Central memory CD8-positive, alpha-beta T cell (primary cell): Measurements from ENCODE around the gene LIG1.

ENCODE experiments used
- ATAC-seq: fragments of 150-1000 bp; cut with Tn5 transposase; replicated peaks from 2 replicates; pipeline ENCODE4 v1.10.0; 2022; ENCODE audit warnings: mild to moderate bottlenecking, moderate FRiP score, moderate number of reproducible peaks; ENCODE audit not compliant: poor library complexity, severe bottlenecking; ENCODE audit errors: extremely low read depth
- DNase-seq, 2 donors: peaks; one replicate each; pipeline ENCODE4 v3.0.0; 2021; ENCODE audit warnings: low spot score in 2 of 2
- H3K27ac Mint-ChIP-seq: one replicate; pipeline ENCODE4 v1.8.0; 2022; ENCODE audit warnings: low read depth, mild to moderate bottlenecking, moderate library complexity, mixed read lengths
- H3K27me3 Mint-ChIP-seq: one replicate; pipeline ENCODE4 v1.8.0; 2022; ENCODE audit warnings: mixed read lengths
- H3K36me3 Mint-ChIP-seq: one replicate; pipeline ENCODE4 v1.8.0; 2022; ENCODE audit warnings: mild to moderate bottlenecking, moderate library complexity, mixed read lengths; ENCODE audit not compliant: insufficient read depth
- H3K4me1 Mint-ChIP-seq: one replicate; pipeline ENCODE4 v1.8.0; 2022; ENCODE audit warnings: mixed read lengths
- H3K4me3 Mint-ChIP-seq: one replicate; pipeline ENCODE4 v1.8.0; 2022; ENCODE audit warnings: mild to moderate bottlenecking, moderate library complexity, mixed read lengths
- H3K9me3 Mint-ChIP-seq: one replicate; pipeline ENCODE4 v1.8.0; 2022; ENCODE audit warnings: mixed read lengths

Gene LIG1

DNA sequence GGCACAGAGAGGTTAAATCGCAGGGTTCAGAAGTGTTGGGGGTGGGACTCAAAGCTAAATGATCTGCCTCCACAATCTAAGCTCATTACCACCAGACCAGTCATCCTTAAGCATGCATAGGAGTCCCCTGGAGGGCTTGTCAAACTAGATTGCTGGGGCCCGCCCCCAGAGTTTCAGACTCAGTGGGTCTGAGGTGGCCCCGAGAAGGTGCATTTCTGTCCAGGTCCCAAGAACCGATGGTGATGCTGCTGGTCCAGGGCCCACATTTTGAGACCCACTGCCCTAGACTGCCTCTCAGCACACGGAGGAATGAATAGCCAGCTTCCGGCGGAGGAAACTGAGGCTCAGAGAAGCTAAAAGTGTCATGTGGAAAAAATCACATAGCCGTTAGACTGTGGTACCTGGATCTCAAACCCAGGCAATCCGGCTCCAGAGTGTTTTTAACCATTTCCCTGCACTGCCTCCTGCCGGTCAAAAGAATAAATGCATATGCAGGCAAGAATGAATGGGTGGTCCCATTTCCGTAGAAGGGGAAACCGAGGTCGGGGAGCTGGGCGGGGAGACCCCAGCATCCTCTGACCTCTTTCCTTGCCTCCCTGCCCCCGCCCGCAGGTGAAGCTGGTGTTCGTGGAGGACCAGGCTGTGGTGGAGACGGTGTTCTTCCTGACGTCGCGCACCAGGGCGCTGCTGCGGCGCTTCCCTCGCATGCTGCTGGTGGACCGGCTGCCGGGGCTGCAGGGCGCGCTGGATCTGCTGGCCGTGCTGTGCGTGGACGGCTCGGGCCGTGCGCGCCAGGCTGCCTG lies 24.1 kb upstream of the LIG1 start:
- H3K27me3 Mint-ChIP-seq = no peaks in the 10 kb centered on the region
- H3K27ac Mint-ChIP-seq = no peak overlapping the region
- no peak overlapping the region for H3K4me3 Mint-ChIP-seq
- no peaks in the 10 kb centered on the region for H3K4me1 Mint-ChIP-seq
- peaks cover 6% of the 10 kb centered on the region for H3K36me3 Mint-ChIP-seq
- no peak for DNase-seq
- no peaks in the 10 kb centered on the region for H3K9me3 Mint-ChIP-seq
- ATAC-seq = no peak

DNA sequence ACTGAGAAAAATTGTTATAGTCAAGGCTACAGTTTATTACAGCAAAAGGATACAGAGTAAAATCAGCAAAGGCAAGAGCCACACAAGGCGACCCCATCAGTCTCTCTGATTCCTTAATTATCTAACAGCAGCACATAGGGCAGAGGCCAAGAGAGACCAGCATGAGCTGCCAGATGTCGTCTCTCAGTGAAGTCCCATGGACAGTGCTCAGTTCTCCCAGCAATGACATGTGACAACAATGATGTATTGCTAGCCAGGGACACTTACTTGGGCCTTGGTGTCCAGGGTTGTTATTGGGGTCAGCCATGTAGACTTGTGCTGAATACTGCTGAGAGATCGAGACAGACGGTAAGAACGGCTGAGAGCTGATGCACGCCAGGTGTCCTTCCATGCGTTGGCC lies 22.6 kb upstream of the LIG1 start:
- Mint-ChIP-seq H3K4me3 (no peak overlapping the region), H3K9me3 (no peaks in the 10 kb centered on the region), H3K27me3 (no peaks in the 10 kb centered on the region), H3K4me1 (no peaks in the 10 kb centered on the region), H3K36me3 (peaks cover 7% of the 10 kb centered on the region), H3K27ac (no peak overlapping the region)
- DNase-seq (no peak), ATAC-seq (no peak)

DNA sequence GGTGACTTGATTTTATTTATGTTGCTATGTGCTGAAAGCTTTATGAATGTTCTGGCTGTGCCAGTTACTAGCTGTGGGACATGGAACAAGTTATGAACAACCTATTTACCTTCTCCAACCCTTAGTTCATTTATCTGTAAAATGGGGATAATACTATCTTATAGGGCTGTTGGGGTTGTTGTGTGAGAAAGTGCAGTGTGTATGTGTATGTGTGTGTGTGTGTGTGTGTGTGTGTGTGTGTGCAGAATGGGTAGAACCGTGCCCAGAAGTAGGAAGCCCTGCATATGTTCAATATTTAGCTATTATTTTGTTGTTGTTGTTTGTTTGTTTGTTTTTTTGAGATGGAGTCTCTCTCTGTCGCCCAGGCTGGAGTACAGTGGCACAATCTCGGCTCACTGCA lies 20.7 kb upstream of the LIG1 start:
- Mint-ChIP-seq H3K9me3 (no peaks in the 10 kb centered on the region), H3K36me3 (peaks cover 7% of the 10 kb centered on the region), H3K27me3 (no peaks in the 10 kb centered on the region), H3K27ac (no peak overlapping the region), H3K4me1 (no peaks in the 10 kb centered on the region), H3K4me3 (no peak overlapping the region)
- ATAC-seq (no peak), DNase-seq (no peak)

DNA sequence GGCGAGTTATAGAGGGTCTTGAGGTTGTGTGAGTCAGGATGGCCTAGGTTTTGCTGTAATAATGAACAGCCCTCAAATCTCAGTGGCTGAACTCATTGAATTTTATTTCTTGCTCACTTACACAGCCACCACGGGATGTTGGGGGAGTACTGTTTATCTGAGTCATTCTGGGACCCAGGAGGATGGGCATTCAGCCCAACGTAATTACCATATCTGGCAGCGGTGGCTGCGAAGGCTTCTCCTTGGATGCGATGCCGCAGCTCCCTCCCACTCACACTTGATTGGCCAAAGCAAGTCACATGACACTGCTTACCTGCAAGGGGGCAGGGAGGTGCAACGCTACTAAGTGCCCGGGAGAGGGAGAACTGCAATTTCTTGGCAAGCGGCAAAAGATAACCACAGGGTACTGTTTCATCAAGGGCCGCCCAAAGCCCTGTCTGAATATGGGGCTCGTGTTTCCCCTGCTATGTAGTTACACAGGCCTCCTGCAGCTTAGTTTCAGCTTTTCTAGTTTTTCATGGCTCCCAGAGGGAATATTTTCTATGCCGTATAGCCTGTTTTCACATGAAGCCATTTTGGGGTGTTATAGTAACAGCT lies 20.2 kb upstream of the LIG1 start:
- H3K4me3 Mint-ChIP-seq = no peak overlapping the region
- peak; percentile 83 for ATAC-seq
- DNase-seq = peak in 1 of 2 donors; percentile 54
- H3K4me1 Mint-ChIP-seq = no peaks in the 10 kb centered on the region
- H3K36me3 Mint-ChIP-seq = peaks cover 7% of the 10 kb centered on the region
- H3K9me3 Mint-ChIP-seq = no peaks in the 10 kb centered on the region
- H3K27ac Mint-ChIP-seq = no peak overlapping the region
- H3K27me3 Mint-ChIP-seq = no peaks in the 10 kb centered on the region

DNA sequence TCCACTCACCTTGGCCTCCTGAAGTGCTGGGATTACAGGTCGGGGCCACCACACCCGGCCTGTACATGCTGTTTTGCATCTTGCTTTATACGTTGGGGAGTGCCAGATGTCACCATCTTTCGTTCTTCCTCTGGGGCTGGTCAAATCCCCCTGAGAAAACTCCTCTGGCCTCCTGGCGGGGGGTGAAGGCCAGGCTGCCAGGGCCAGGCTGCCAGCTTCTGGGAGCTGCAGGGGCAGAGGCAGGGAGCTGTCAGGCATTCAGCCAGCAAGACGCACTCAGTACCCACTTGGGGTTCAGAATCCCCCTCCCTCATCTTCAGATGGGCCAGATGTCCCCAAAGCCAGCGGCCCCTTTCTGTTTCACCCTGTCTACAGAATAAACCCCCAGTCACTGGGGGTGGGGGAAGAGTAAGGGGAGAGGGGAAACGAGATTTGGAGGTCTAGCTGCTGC lies 16.4 kb upstream of the LIG1 start:
- Mint-ChIP-seq H3K4me1 (no peaks in the 10 kb centered on the region), H3K4me3 (no peak overlapping the region), H3K27ac (no peak overlapping the region), H3K27me3 (no peaks in the 10 kb centered on the region), H3K9me3 (no peaks in the 10 kb centered on the region), H3K36me3 (peaks cover 4% of the 10 kb centered on the region)
- DNase-seq = no peak
- no peak for ATAC-seq

DNA sequence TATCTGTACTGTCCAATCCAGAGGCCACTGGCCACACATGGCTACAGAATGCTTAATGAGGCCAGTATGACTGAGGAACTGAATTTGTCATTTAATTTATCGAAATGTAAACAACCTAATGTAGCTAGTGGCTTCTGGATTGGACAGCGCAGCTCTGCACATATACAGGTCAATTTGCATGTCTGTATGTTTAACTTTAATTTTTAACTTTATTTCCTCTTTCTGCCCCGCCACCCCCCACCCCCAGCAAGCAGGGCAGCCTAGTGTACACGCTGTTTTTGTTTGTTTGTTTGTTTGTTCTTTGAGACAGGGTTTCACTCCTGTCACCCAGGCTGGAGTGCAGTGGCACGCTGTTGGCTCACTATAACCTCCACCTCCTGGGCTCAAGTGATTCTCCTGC lies 15.9 kb upstream of the LIG1 start:
- Mint-ChIP-seq H3K36me3 (peaks cover 2% of the 10 kb centered on the region), H3K27me3 (no peaks in the 10 kb centered on the region), H3K27ac (no peak overlapping the region), H3K9me3 (no peaks in the 10 kb centered on the region), H3K4me1 (no peaks in the 10 kb centered on the region), H3K4me3 (no peak overlapping the region)
- DNase-seq (no peak), ATAC-seq (no peak)

DNA sequence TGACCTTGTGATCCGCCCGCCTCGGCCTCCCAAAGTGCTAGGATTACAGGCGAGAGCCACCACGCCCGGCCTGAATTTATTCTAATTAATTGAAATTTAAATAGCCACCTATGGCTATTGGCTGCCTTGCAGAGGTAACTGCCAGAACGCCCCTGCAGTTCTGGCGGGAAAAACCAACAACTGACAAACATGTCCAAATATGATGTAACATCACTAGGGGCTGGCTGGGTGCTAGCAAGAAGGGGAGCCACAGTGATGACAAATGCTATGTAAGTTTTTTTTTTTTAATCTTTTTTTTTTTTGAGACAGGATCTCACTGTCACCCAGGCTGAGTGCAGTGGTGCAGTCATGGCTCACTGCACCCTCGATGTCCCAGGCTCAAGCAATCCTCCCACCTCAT lies 13.2 kb upstream of the LIG1 start:
- no peak for ATAC-seq

DNA sequence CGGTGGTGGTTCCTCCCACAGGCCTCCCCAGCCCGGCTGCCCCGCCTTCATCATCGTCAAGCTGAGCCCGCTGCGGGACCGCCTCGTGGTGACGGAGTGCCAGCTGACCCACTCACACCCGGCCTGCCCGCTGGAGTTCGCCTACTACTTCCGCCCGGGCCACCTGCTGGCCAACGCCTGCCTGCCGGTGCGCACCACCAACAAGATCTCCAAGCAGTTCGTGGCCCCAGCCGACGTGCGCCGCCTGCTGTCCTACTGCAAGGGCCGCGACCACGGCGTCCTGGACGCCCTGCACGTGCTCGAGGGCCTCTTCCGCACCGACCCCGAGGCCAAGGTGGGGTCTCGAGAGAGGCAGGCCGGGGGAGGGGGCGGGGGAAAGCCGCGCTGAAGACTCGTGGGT lies 12.3 kb upstream of the LIG1 start:
- no peak overlapping the region for H3K27ac Mint-ChIP-seq
- no peak overlapping the region for H3K4me3 Mint-ChIP-seq

More for the DNA sequence above, 13.2 kb upstream of the LIG1 start:
- no peak for DNase-seq
- H3K27ac Mint-ChIP-seq = no peak overlapping the region
- H3K27me3 Mint-ChIP-seq = no peaks in the 10 kb centered on the region
- H3K36me3 Mint-ChIP-seq = no peaks in the 10 kb centered on the region
- no peak overlapping the region for H3K4me3 Mint-ChIP-seq
- H3K4me1 Mint-ChIP-seq = no peaks in the 10 kb centered on the region
- H3K9me3 Mint-ChIP-seq = no peaks in the 10 kb centered on the region

DNA sequence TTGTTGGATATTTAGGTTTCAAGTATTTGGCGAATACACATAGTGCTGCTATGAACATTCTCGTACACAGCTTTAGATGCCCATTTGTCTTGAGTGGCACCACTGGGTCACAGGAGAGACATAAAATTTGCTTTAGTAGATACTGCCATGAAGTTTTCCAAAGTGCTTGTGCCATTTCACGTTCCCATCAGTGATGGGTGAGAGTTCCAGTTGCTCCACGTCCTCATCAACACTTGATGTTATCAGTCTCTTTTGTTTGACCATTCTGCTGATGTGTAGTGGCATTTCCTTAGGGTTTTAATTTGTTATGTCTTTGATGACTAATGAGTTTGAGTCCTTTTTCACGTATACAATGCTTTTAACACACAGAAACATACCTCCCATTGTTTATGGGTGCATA lies 11.4 kb upstream of the LIG1 start:
- Mint-ChIP-seq H3K4me3 (no peak overlapping the region), H3K27ac (no peak overlapping the region), H3K27me3 (no peaks in the 10 kb centered on the region), H3K36me3 (no peaks in the 10 kb centered on the region), H3K9me3 (no peaks in the 10 kb centered on the region), H3K4me1 (no peaks in the 10 kb centered on the region)
- DNase-seq (no peak), ATAC-seq (no peak)

More for the DNA sequence above, 12.3 kb upstream of the LIG1 start:
- DNase-seq (no peak), ATAC-seq (no peak)
- Mint-ChIP-seq H3K27me3 (no peaks in the 10 kb centered on the region), H3K9me3 (no peaks in the 10 kb centered on the region), H3K4me1 (no peaks in the 10 kb centered on the region), H3K36me3 (no peaks in the 10 kb centered on the region)

DNA sequence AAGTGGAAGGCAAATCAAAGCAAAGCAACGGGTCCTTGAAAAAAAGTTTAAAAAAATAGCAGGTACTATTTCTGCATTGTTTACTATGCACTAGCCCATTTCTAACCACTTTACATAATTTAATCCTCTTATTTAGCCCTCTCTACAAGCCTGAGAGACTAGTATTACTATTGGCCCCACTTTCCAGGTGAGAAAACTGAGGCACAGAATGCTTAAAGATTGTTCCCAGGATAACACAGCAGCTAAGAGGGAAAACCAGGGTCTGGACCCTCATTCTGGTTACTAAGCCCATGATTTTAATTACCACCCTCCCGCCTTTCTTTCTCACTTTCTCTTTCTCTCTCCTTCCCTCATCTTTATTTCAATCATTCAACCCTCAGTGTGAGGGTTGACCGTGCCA lies 6.1 kb upstream of the LIG1 start:
- H3K27ac Mint-ChIP-seq = no peak overlapping the region

DNA sequence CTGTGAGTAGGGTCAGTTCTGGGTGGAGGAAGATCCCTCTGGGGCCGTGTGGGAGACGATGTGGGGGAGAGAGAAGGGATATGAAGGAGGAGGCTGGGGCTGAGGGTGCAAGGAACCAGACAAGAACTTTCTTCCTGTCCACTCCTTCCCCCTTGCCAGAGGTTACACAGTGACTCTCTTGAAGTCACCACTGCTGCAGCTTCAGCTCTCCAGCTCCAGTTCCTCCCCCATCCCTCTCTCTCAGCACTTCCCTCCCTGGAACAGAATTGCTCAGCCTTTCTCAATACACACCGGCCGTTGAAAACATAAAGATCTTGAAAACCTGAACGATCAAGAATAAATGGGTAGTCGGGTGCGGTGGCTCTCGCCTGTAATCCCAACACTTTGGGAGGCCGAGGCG lies 5.4 kb upstream of the LIG1 start:
- H3K4me1 Mint-ChIP-seq = peaks cover 21% of the 10 kb centered on the region
- no peak for DNase-seq
- H3K4me3 Mint-ChIP-seq = no peak overlapping the region
- ATAC-seq = no peak
- H3K36me3 Mint-ChIP-seq = peaks cover 9% of the 10 kb centered on the region
- no peak overlapping the region for H3K27ac Mint-ChIP-seq
- H3K9me3 Mint-ChIP-seq = no peaks in the 10 kb centered on the region
- H3K27me3 Mint-ChIP-seq = no peaks in the 10 kb centered on the region

More for the DNA sequence above, 6.1 kb upstream of the LIG1 start:
- ATAC-seq = no peak
- no peaks in the 10 kb centered on the region for H3K27me3 Mint-ChIP-seq
- no peaks in the 10 kb centered on the region for H3K9me3 Mint-ChIP-seq
- H3K4me1 Mint-ChIP-seq = peaks cover 17% of the 10 kb centered on the region
- peaks cover 9% of the 10 kb centered on the region for H3K36me3 Mint-ChIP-seq
- DNase-seq = no peak
- no peak overlapping the region for H3K4me3 Mint-ChIP-seq

DNA sequence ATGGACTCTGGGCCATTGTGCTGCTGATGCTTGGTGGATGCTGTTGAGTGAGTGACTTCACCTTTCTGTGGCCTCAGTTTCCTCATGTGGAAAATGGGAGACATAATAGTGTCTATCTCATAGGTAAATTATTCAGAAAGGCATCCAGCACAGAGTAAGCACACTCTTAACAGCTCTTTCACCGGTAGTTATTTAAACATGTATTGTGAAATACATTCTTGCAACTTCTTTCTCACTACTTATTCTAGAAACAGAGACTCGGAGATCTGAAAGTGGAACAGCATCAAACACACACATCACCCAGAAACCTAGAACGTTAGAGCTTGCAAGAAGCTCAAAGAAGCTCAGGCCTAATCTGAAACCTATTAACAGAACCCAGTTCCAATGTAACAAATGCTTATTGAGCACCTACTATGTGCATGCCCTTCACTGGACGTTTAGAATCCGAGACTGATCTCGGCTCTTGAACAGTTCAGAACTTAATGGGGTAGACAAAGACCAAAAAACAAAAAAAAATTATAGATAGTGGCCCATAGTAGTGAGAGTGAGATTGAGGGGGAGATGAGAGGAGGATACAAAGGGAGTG lies 4.4 kb upstream of the LIG1 start:
- Mint-ChIP-seq H3K27ac (no peak overlapping the region), H3K9me3 (no peaks in the 10 kb centered on the region), H3K4me1 (peaks cover 23% of the 10 kb centered on the region), H3K36me3 (peaks cover 13% of the 10 kb centered on the region), H3K27me3 (no peaks in the 10 kb centered on the region), H3K4me3 (no peak overlapping the region)
- DNase-seq = no peak
- no peak for ATAC-seq

DNA sequence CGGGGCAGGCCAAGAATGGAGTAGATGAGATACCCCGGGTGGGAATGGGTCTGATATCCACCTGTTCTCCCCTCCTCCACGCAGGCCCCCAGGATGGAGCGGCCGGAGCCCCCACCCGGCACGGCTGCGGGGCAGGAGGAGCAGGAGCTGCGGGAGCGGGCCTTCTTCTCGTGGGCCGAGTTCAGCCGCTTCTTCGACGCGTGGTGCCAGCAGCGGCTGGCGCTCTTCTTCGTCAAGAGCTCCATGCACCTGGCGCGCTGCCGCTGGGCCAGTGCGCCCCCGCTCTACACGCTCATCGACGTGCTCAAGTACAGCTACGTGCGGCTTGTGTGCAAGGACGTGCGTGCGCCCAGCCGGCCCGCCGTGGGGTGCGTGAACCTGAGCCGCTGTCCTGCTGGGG lies 1.6 kb upstream of the LIG1 start:
- peaks cover 31% of the 10 kb centered on the region for H3K4me1 Mint-ChIP-seq
- no peaks in the 10 kb centered on the region for H3K27me3 Mint-ChIP-seq
- H3K27ac Mint-ChIP-seq = no peak overlapping the region
- ATAC-seq = no peak
- H3K36me3 Mint-ChIP-seq = peaks cover 16% of the 10 kb centered on the region
- no peak for DNase-seq
- H3K4me3 Mint-ChIP-seq = peak overlapping the region; percentile 84
- H3K9me3 Mint-ChIP-seq = no peaks in the 10 kb centered on the region
